Measurements from ENCODE around the gene TMEM151B.
A peak's percentile ranks its signal among the peaks of the same experiment; 100 is the strongest.

Gene TMEM151B

DNA sequence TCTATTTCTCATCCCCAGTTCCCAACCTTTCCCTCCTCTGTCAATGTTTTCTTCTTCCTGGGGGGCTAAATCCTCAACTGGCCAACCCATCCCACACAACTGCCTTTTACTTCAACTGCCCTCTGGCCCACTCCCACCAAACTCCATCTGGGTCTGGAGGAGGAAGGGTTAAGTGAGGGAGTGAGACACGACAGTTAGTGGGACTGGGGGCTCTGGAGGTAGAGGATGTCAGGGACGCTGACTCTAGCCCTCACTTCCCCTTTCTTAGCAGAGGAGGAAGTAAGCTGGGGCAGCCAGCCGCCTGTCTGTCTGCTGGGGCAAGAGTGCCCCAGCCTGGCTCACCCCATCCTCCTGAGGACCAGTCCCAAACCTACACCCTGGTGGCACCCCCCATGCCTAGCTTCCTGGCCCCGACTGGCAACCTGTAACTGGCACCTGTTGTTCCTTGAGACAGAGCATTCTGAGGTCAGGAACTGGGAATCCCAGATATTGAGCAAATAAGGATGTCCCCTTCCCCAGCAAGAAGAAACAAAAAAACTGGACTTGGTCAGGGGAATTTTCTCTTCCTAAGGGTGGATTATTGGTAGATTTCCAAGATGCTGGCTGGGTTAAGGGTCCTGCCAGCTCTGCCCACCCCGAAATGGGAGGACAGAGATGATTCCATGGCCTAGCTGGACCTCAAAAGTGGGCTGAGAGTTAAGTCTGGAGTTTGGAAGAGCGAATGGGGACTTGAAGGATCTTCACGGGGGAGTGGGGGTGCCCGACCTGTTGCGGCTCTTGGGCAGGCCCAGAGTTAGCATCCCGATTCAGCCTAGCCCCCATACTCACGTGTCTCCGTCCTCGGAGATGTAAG is 5.9 kb upstream of the TMEM151B start:
- no peak for DNase-seq (ENCODE audit: low read depth in 1 of 2, low spot score in 1 of 2)

DNA sequence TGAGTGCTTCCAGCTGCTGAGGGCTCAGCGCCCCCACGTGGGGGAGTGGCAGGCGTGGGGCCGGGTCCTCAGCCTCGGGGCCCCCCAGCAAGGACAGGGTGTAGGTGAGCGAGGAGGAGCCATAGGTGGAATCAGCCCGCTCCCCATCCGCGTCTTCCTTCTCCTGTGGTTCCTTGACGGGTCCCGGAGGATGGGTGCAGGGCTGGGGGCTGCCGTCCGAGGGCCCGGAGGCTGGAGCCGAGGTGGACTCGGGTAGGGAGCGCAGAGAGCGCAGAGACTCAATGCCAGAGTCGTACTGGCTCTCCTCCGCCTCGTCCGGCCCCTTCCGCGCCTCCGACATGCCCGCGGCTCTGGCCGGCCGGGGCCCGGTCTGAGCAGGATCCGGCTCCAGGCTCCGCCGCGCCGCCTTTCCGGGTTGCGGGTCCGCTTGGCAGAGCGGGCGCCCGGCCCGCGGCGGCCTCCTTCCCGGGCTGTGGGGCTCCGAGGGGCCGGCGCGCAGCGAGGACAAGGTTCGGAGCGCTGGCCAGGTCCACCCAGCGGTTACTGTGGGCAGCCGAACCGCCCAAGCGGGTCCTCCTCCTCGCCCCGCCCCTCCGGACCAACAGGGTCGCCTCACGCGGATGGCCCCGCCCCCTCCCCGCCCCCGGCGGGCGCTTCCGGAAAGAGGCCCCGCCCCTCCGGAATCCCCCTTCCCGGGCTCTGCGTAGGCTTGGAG is 5.1 kb upstream of the TMEM151B start, which contains the start of gene NFKBIE:
Gene NFKBIE, minus strand, starts transcription at position 545 of the 715 bp plus-strand sequence. Its CDS starts 205 bp downstream, at position 340.
- peak; percentile 85 to 96 for DNase-seq (ENCODE audit: low read depth in 1 of 2, low spot score in 1 of 2)

DNA sequence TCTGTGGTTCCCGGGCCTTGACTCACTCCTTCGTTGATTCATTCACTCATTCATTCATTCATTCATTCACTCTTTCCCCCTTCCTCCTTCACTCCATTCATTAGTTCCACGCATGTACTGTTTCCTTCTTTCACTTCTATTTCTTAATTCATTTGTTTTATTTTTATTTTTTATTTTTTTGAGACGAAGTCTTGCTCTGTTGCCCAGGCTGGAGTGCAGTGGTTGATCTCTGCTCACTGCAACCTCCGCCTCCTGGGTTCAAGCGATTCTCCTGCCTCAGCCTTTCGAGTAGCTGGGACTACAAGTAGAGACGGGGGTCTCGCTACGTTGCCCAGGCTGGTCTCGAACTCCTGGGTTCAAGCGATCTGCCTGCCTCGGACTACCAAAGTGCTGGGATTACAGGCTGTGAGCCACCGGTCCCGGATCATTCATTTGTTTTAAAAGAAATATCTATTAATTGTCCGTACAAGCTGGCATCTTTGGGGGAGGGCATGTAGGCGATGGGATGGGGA is 4.5 kb upstream of the TMEM151B start:
- no peak for DNase-seq (ENCODE audit: low read depth in 1 of 2, low spot score in 1 of 2)

DNA sequence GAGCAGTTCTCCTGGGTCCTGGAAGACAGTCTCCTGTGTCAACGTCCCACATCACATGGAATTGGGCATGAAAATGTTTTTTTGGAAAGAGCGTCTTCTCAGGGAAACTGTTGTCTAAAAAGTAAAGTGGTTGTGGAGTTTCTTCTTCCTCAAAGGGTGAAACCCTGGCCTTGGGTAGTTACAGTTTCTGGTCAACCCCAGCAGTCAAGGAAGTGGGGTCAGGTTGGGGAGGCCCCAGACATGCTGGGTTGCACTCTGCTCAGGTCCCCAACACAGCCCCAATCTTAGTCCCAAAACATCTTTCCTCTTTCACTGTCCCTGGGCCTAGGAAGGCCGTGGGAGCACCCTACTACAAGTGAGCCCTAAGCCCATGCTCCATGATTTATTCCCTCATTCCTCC is 3.9 kb upstream of the TMEM151B start:
- DNase-seq (ENCODE audit: low read depth in 1 of 2, low spot score in 1 of 2) = no peak

DNA sequence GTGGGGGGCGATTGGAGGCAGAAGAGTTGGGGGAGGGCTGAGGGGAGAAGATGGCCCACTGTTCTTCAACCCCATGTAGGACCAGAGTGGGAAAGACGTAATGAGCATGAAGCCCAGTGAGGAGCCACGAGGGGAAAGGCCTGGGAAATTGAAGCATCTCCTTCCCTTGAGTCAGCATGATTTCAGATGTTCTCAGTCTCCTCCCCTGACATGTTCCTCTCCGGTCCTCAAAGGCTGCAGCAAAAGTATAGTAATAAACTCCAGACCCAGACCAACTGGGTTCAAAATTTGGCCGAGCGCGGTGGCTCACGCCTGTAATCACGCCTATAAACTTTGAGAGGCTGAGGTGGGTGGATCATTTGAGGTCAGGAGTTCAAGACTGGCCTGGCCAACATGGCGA is 3.0 kb upstream of the TMEM151B start:
- no peak for DNase-seq (ENCODE audit: low read depth in 1 of 2, low spot score in 1 of 2)

DNA sequence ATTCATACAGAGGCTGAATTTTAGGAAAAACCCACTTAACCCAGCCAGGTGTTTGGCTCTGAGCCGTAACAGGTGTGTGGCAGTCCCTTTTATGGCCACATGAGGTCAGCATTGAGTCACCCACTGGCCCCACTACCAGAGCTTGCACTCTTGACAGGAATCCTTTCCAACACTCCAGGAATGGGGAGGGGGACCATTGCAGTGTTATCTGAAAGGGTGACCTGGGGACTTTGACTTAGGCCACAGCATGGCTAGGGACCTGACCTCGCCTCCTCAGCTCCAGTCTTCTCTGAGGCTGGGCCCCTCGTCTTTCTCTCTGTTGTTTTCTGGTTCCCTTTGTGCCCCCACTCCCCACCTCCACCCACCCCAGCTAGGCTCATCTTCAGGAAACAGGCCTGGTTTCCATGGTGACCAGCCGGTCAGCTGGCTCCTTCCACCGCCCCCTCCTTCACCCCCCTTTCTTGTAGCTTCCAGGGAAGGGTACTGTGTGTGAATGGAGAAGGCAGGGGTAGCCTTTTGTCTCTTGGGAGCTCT is 2.1 kb upstream of the TMEM151B start:
- peak; percentile 34 to 42 for DNase-seq (ENCODE audit: low read depth in 1 of 2, low spot score in 1 of 2)

DNA sequence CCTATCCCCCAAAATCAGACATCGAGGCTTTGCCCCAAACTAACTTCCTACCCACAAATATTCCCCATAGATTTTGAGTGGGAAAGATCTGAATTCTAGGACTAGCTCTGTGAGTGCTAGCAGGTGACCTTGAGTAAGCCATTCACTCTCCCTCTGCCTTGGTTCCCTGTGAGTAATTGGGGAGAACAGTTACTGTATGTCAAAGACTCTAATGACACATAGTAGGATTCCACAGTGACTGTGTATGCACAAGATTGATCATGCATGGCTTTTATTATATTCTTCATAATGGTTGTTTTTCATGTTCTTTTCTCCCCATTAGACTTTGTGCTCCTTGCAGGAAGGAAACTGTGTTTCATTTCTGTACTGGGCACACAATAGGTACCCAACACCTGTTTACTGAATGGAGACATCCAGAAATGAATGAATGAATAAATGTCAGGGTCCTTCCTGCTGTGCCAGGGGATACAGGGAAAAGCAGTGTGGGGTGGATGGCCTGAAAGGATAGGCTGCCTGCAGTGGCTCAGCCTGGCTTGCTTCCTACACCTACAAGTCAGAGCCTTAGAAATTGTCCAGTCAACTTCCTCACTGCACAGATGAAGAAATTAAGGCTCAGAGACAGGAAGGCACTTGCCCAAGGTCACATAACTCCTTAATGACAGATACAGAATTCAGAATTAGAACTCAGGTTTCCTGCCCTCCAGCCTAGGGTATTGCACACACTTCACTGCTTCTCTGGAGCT is 901 bp upstream of the TMEM151B start:
- no peak for DNase-seq (ENCODE audit: low read depth in 1 of 2, low spot score in 1 of 2)

DNA sequence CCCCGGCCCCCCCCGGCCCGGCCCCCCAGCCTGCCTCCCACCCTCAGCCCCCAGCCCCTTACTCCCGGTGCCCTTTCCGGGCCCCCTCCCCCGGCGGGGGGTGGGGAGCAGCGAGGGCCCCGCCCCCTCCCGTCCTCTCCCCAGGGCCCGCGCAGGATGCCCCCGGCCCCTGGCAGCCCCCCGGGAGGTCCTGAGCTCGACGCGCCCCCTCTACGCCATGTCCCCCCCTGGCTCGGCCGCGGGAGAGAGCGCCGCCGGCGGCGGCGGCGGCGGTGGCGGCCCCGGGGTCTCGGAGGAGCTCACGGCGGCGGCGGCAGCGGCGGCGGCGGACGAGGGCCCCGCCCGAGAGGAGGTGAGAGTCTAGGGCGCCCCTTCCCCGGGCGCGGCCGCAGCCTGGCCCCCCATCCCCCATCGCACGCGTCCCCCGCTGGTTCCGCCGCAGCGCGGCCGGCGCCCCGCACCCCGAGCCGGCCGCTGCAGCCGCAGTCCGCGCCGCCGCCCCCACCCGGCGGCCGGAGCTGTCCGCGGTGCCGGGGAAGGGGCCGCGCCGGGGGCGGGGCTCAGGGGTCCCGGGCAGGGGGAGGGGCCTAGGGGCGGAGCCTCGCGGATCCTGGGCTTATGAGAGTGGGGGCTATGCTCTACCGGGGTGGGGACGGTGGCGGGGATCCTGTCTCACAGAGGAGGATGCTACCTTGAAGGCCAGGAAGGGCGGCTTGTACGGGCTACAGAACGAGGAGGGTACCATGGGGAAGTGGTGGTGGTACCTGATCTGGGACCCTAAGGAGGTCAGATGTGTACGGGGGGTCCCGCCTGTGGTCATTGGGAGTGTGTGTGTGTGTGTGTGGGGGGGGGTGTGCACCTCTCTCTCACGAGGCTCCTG is 516 bp downstream of the TMEM151B start:
- DNase-seq (ENCODE audit: low read depth in 1 of 2, low spot score in 1 of 2) = no peak

DNA sequence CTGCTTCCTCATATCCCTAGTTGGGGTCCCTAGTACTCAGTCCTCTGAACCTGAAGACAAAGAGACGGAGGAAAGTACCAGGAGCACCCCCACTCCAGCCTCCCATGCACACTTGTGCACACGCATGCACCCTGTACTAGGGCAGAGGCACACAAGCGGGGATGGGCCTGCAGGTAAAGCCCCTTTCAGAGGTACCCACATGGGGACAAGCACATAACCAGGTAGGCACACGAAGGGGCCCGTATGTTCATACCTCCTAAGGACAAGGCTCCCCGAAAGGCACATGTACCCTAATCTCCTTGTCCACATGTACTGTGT is 1.1 kb downstream of the TMEM151B start:
- no peak for DNase-seq (ENCODE audit: low read depth in 1 of 2, low spot score in 1 of 2)

DNA sequence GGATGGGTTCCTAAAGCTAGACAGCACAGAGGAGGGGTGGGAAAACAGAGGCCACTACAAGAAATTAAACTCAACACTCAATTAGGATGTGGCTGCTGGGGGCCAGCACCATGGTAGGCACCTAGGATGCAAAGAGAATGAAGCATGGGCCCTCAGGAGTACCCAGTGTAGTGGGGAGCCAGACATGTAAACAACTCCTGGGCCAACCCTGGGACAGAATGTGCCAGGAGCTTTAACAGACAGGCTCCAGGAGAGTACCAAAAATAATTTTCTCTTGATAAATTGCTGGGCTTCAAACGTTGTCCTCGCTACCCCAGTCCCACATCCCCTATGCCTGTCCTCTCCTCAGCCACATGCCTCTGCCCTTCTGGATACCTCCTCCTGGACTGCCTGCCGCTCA is 1.7 kb downstream of the TMEM151B start:
- no peak for DNase-seq (ENCODE audit: low read depth in 1 of 2, low spot score in 1 of 2)

DNA sequence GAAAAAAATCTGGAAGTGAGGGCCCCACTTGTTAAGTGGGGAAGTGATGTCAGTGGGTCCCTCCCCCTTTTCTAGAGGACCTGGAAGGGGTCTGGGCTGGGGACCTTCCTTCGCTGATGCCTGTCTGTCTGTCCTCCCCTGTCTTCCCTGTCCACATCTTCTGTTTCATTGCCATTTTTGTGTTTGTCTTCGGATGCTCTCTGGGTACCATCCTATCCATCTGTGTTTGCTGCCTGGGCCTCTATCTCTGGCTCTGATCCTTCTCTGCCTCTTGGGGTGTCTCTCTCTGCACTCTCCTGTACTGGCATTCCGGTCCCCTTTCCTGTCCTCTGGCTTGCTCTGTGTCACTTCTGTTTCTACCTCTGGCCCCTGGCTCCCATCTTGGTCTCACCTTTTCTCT is 2.3 kb downstream of the TMEM151B start:
- DNase-seq (ENCODE audit: low read depth in 1 of 2, low spot score in 1 of 2) = no peak

DNA sequence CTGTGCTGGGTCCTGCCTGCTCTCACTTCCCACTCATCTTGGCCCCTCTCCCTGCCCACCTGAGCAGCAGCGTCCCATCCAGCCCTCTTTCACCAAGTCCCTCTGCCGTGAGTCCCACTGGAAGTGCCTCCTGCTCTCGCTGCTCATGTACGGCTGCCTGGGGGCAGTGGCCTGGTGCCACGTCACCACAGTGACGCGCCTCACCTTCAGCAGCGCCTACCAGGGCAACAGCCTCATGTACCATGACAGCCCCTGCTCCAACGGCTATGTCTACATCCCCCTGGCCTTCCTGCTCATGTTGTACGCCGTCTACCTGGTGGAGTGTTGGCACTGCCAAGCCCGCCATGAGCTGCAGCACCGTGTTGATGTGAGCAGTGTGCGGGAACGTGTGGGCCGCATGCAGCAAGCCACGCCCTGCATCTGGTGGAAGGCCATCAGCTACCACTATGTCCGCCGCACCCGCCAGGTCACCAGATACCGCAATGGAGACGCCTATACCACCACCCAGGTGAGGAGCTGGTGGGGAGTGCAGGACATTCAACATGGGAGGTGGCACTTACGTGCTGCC is 2.8 kb downstream of the TMEM151B start:
- no peak for DNase-seq (ENCODE audit: low read depth in 1 of 2, low spot score in 1 of 2)

DNA sequence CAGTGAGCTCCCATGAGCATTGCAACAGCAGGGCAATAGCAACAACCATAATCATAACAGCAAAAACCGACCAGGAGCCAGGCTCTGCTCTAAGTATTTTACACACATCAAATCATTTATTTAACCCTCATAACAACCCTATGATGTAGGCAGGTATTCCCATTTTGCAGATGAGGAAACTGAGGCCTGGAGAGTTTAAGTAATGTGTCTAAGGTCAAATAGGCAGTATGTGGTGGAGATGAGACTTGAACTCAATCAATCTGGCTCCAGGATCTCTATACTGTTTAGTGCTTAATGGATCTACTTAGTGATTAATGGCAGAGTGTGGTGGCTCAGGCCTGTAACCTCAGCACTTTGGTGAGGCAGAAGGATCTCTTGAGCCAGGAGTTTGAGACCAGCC is 3.4 kb downstream of the TMEM151B start:
- no peak for DNase-seq (ENCODE audit: low read depth in 1 of 2, low spot score in 1 of 2)

DNA sequence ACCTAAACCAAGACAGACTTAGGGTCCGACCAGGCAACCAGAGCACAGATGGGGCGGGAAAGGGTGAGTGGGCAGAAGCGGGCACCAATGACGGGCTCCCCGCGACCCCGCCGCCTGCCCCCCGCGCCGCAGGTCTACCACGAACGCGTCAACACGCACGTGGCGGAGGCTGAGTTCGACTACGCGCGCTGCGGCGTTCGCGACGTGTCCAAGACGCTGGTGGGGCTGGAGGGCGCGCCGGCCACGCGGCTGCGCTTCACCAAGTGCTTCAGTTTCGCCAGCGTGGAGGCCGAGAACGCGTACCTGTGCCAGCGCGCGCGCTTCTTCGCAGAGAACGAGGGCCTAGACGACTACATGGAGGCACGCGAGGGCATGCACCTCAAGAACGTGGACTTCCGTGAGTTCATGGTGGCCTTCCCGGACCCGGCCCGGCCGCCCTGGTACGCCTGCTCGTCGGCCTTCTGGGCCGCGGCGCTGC is 5.1 kb downstream of the TMEM151B start:
- DNase-seq (ENCODE audit: low read depth in 1 of 2, low spot score in 1 of 2) = no peak

DNA sequence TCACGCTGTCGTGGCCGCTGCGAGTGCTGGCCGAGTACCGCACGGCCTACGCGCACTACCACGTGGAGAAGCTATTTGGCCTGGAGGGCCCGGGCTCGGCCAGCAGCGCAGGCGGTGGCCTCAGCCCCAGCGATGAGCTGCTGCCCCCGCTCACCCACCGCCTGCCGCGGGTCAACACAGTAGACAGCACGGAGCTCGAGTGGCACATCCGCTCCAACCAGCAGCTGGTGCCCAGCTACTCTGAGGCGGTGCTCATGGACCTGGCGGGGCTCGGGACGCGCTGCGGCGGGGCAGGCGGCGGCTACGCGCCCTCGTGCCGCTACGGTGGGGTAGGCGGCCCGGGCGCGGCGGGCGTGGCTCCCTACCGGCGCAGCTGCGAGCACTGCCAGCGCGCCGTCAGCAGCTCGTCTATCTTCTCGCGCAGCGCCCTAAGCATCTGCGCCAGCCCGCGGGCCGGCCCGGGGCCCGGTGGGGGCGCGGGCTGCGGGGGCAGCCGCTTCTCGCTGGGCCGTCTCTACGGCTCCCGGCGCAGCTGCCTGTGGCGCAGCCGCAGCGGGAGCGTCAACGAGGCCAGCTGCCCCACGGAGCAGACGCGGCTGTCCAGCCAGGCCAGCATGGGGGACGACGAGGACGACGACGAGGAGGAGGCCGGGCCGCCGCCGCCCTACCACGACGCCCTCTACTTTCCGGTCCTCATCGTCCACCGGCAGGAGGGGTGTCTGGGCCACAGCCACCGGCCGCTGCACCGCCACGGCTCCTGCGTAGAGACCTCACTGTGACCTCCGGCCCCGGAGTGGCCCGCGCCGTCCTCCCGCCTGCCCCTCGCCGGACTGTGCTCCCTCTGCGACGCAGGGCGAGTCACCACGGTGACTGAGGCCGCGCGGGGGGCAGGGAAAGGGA is 5.7 kb downstream of the TMEM151B start:
- no peak for DNase-seq (ENCODE audit: low read depth in 1 of 2, low spot score in 1 of 2)

DNA sequence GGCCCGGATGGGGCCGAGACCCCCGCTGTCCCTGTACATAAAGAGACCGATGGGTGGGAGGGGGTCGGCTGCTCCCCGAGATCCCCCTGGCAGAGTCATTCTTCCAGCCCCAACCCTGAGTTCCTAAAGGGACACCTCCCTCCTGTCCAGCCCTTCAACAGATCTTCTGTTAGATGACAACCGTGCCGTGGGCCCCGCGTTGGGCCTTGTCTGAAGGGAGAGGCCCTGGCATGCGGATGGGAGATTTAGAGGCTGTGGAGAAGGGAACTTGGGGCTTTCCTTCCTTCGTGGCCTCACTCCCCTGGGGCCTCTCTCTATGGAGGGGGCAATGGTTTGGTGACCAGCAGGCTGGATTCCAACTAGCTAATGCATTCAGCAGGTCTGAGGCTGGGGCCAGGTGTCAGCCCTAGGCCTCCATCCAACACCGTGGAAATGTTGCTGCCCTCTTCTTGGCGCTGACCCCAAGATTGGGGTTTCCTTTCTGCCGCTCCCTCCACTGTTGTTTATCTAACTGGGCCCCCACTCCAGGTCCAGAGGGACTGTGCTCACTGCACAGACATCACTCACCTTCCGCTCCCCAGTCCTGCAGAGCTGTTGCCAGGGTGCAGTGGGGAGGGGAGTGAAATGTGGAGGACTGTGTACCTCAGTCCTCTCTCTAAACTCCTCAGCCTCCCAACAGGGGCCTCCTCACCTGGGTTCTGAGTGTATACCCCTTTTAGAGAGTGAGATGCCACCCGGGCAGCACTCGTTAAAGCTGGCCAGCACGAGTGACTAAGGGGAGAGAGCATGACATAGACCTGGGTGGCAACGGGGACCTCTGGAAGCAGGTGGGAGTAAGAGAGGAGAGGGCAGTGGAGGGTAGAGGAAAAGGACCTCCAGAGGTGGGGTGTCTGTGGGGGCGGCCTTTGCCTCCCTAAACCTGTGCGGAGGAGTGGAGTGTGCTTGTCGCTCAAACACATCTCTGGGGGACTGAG is 6.7 kb downstream of the TMEM151B start:
- DNase-seq (ENCODE audit: low read depth in 1 of 2, low spot score in 1 of 2) = no peak

DNA sequence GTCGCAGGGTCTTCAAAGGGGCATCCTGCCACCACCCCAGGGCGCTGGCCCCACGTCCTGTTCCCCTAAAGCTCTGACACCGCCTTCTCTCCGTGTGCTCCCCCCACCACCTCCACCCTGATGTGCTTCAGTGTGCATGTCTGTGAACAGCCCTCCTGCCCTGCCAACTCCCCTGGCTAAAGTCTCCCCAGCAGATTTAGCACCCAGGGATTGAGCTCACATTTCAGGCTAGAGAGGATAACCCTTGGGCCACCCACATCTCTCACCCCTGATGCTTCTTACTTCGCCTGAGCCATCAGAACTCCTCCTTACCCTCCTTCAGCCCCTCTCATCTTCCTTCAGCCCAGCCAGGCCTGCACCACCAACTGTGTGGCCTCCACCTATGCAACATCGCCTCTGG is 7.5 kb downstream of the TMEM151B start:
- DNase-seq (ENCODE audit: low read depth in 1 of 2, low spot score in 1 of 2) = no peak

DNA sequence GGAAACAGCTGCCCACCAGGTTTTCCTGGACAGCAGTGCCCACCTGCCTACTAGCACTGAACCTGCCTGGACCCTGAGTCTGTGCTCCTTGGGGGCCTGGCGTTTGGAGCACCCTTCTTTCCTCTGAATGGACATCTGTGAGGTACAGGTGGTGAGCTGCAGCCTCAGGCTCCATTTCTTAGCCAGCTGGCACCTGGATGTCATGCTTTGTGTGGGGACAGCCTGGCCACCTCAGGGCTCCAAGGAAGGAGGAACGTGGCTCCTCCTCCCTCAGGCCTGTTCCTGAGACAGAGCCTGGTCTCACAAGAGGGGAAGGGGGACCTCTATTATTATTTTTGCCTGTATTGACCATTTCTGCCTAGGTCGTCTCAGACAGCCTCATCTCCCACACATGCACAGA is 8.1 kb downstream of the TMEM151B start:
- no peak for DNase-seq (ENCODE audit: low read depth in 1 of 2, low spot score in 1 of 2)

Data from activated T-helper 1 cell treated with anti-CD3 and anti-CD28 coated beads, Interleukin-2, amount 50 U/mL, for 16 hours (primary cell).